K562 (cell line): Measurements from ENCODE around the gene WDPCP. TPM values are rescaled to one million over a fixed set of nuclear protein-coding genes. Genes with fewer than 3 reads are reported as not detected.
"Not testable (repeated sequence)": the region's sequence is repeated elsewhere in the genome, so short reads cannot be mapped to it uniquely, and the experiment has no call there.

ENCODE experiments used
- ATAC-seq: fragments of 200-7000 bp; cut with Tn5 transposase; 3 replicates; pipeline ENCODE4 v1.9.1; 2020; ENCODE audit warnings: moderate library complexity
- BruUV-seq: library from RNA; stranded (reverse); fragments of 400-500 nt; replicated peaks from 2 replicates; lab custom pipeline; 2021; lab: Mats Ljungman, UMichigan
- CTCF ChIA-PET: fragments of 300-600 bp; formaldehyde crosslinking; extraction: SDS; loops from one replicate; lab custom pipeline; 2021; ENCODE audit warnings: low intra/inter-chr PET ratio; lab: Yijun Ruan, JAX
- POLR2A ChIA-PET: fragments of 300-600, 350-650 bp; sonication (Branson Sonifier 250); formaldehyde crosslinking; extraction: SDS; loops from one replicate; lab custom pipeline; 2021; ENCODE audit warnings: antibody characterized with exemption, inconsistent platforms; lab: Yijun Ruan, JAX
- DNase-seq, 4 experiments: peaks; one replicate each; pipeline versions ENCODE4 v3.0.0 to v3.0.0-alpha.2; 2011 to 2018; ENCODE audit warnings: low spot score in 3 of 4, mixed read lengths in 3 of 4; ENCODE audit errors: extremely low read depth in 1 of 4
- FAIRE-seq: peaks from 2 replicates; lab custom pipeline; 2011; peaks lifted over from hg19 to GRCh38; lab: Jason Lieb, UNC
- H2AFZ ChIP-seq: 2 replicates; pipeline ENCODE4 v1.6.0; 2011; ENCODE audit warnings: low read depth, low read length, control low read depth, inconsistent platforms
- H3K27ac ChIP-seq: fragments of 200-600 bp; 3 replicates; pipeline ENCODE4 v1.8.0; 2011; ENCODE audit warnings: low read depth, mild to moderate bottlenecking, control low read depth, inconsistent platforms, low read length, moderate library complexity, mixed read lengths; ENCODE audit errors: extremely low read depth
- H3K27me3 ChIP-seq, 2 experiments: fragments of 300-600 bp in 1 of 2; 2 replicates in 1 of 2; 3 replicates in 1 of 2; pipeline versions ENCODE4 v1.6.0 to v1.8.0; 2011; ENCODE audit warnings: inconsistent platforms in 2 of 2, low read length in 2 of 2, mild to moderate bottlenecking in 1 of 2, mixed read lengths in 1 of 2, moderate library complexity in 1 of 2; ENCODE audit not compliant: control insufficient read depth in 2 of 2, insufficient read depth in 2 of 2
- H3K36me3 ChIP-seq: fragments of 300-600 bp; 3 replicates; pipeline ENCODE4 v1.8.0; 2011; ENCODE audit warnings: mild to moderate bottlenecking, low read length, inconsistent platforms; ENCODE audit not compliant: control insufficient read depth, insufficient read depth
- H3K4me1 ChIP-seq, 2 experiments: fragments of 200-600 bp in 1 of 2; replicated peaks in 1 of 2; 2 replicates in 1 of 2; 3 replicates in 1 of 2; pipeline versions ENCODE4 v1.5.1 to v1.8.0; 2011; ENCODE audit warnings: inconsistent platforms in 2 of 2, low read length in 2 of 2, mild to moderate bottlenecking in 1 of 2, mixed read lengths in 1 of 2, moderate library complexity in 1 of 2; ENCODE audit not compliant: control insufficient read depth in 2 of 2, insufficient read depth in 2 of 2
- H3K4me2 ChIP-seq: 2 replicates; pipeline ENCODE4 v1.6.1; 2011; ENCODE audit warnings: low read length, control low read depth, inconsistent platforms, mixed read lengths; ENCODE audit not compliant: insufficient read depth
- H3K4me3 ChIP-seq: fragments of 200-600 bp; sonication (generic), shearing (Covaris generic); 2 replicates; pipeline ENCODE4 v1.5.1; 2016; ENCODE audit warnings: control low read depth, inconsistent platforms
- H3K79me2 ChIP-seq: fragments of 200-600 bp; 3 replicates; pipeline ENCODE4 v1.8.0; 2011; ENCODE audit warnings: low read length, inconsistent platforms; ENCODE audit not compliant: control insufficient read depth, insufficient read depth
- H3K9ac ChIP-seq, 2 experiments: 2 replicates each; pipeline versions ENCODE4 v1.6.0 to v1.6.1; 2011; ENCODE audit warnings: low read depth in 2 of 2, low read length in 2 of 2, control low read depth in 1 of 2, inconsistent platforms in 1 of 2, mild to moderate bottlenecking in 1 of 2, mixed read lengths in 1 of 2; ENCODE audit not compliant: insufficient read depth in 1 of 2
- H3K9me1 ChIP-seq: one replicate; pipeline ENCODE4 v1.6.0; 2011; ENCODE audit warnings: inconsistent platforms, mild to moderate bottlenecking, low read length, moderate library complexity; ENCODE audit not compliant: control insufficient read depth, insufficient read depth
- H3K9me3 ChIP-seq: replicated peaks from 2 replicates; pipeline ENCODE4 v1.5.1; 2011; ENCODE audit warnings: low read depth, low read length, inconsistent platforms; ENCODE audit not compliant: control insufficient read depth, insufficient read depth
- H4K20me1 ChIP-seq: replicated peaks from 2 replicates; pipeline ENCODE4 v1.6.1; 2011; ENCODE audit warnings: low read length, inconsistent platforms, mixed read lengths; ENCODE audit not compliant: control insufficient read depth, insufficient read depth
- DMBX1 ChIP-seq: fragments of 250-450 bp; sonication (Bioruptor Pico); IDR thresholded peaks from 2 replicates; pipeline ENCODE4 v1.8.0; 2022; ENCODE audit warnings: inconsistent platforms, mild to moderate bottlenecking, moderate library complexity, borderline replicate concordance
- HDAC3 ChIP-seq: fragments of 450-650 bp; IDR thresholded peaks from 2 replicates; pipeline ENCODE4 v1.6.1; 2018; ENCODE audit warnings: borderline replicate concordance, mild to moderate bottlenecking, moderate library complexity; ENCODE audit not compliant: partially characterized antibody
- NCOA2 ChIP-seq, 2 experiments: fragments of 450-650 bp; IDR thresholded peaks; 2 replicates each; pipeline ENCODE4 v1.6.1; 2018; ENCODE audit warnings: mild to moderate bottlenecking in 2 of 2, moderate library complexity in 1 of 2; ENCODE audit not compliant: partially characterized antibody in 2 of 2
- OTX1 ChIP-seq: fragments of 450-650 bp; formaldehyde crosslinking; IDR thresholded peaks from 2 replicates; pipeline ENCODE4 v1.4.0; 2022; ENCODE audit warnings: mild to moderate bottlenecking
- ZSCAN29 ChIP-seq: fragments of 450-650 bp; IDR thresholded peaks from 2 replicates; pipeline ENCODE4 v1.6.1; 2017
- WGBS: fragments of 100-300 bp; shearing (Covaris generic); methylation state at CpG from one replicate; pipeline ENCODE4 v1.1.6; 2016; ENCODE audit warnings: low coverage, mixed read lengths; ENCODE audit not compliant: insufficient coverage; ENCODE audit errors: missing lambda C conversion rate; 5-methylcytosine and 5-hydroxymethylcytosine counted together
- in situ Hi-C: fragments of 300-500 bp; cut with MboI; formaldehyde crosslinking; loops from 4 replicates; pipeline ENCODE4 v1.15.0; 2018; ENCODE audit warnings: inconsistent platforms, mixed read lengths
- intact Hi-C: fragments of 100-400 bp; cut with micrococcal nuclease; formaldehyde crosslinking; loops from 2 replicates; pipeline ENCODE4 v1.14.2; 2022
- polyA plus RNA-seq, 8 experiments: library from polyadenylated mRNA; depleted of rRNA in 4 of 8; stranded (reverse) in 5 of 8; unstranded in 3 of 8; fragments of >200 nt; fragmentation: Nextera tagmentation in 2 of 8; fragmentation: Illumina TruSeq in 1 of 8; extraction: Ambion mirVana in 2 of 8; extraction: Trizol in 1 of 8; gene quantifications; 2 replicates each; pipeline versions ENCODE4 v1.2.1 to v1.2.3, GENCODE V29; 2011 to 2014; ENCODE audit warnings: inconsistent platforms in 1 of 8, missing spikeins in 1 of 8
- total RNA-seq, 7 experiments: library from RNA; depleted of rRNA in 6 of 7; stranded (reverse); fragments of >200 nt in 6 of 7; fragmentation: Illumina TruSeq in 2 of 7; extraction: Trizol in 2 of 7; gene quantifications; 2 replicates each; pipeline versions ENCODE4 v1.2.1 to v1.2.3, GENCODE V29; 2011 to 2021; ENCODE audit warnings: low replicate concordance in 1 of 7
- TF ChIP-seq, protein P1 (sequence below): conservative IDR thresholded peaks from 2 replicates; pipeline ENCODE4 v1.6.1; 2011; ENCODE audit warnings: low read depth, mild to moderate bottlenecking, low read length; ENCODE audit not compliant: control insufficient read depth

WDPCP gene
- total and polyA plus RNA-seq, 9 of the 15 experiments (the other 6 are each of a cell fraction or from before 2014, with no cell fraction given): 1.4 to 6.4 (median 5.5) TPM

DNA sequence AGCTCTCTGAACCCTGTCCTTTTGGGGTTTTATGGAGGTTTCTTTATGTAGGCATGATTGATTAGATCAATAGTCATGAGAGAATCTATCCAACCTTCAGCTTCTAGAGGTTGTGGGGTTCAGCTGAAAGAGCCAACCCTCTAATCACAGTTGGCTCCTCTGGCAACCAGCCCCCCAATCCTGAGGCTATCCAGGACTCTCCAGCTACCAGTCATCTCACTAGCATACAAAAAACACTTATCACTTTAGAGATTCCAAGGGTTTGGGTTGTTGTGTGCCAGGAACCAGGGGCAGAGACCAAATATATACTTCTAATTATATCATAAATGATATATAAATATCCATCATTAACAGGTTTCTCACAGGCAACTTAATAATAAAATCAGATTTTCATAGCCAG lies 11.7 kb downstream of the WDPCP start:
- TF ChIP-seq OTX1 (CRISPR knock-in tag): no peak
- TF ChIP-seq, protein P1, sequence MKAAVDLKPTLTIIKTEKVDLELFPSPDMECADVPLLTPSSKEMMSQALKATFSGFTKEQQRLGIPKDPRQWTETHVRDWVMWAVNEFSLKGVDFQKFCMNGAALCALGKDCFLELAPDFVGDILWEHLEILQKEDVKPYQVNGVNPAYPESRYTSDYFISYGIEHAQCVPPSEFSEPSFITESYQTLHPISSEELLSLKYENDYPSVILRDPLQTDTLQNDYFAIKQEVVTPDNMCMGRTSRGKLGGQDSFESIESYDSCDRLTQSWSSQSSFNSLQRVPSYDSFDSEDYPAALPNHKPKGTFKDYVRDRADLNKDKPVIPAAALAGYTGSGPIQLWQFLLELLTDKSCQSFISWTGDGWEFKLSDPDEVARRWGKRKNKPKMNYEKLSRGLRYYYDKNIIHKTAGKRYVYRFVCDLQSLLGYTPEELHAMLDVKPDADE: no peak
- no peak for TF ChIP-seq DMBX1
- TF ChIP-seq HDAC3: no peak
- TF ChIP-seq NCOA2 (IDR thresholded peaks at IDR 0.05; ENCODE audit: partially characterized antibody in 2 of 2): no peak
- TF ChIP-seq ZSCAN29: no peak

DNA sequence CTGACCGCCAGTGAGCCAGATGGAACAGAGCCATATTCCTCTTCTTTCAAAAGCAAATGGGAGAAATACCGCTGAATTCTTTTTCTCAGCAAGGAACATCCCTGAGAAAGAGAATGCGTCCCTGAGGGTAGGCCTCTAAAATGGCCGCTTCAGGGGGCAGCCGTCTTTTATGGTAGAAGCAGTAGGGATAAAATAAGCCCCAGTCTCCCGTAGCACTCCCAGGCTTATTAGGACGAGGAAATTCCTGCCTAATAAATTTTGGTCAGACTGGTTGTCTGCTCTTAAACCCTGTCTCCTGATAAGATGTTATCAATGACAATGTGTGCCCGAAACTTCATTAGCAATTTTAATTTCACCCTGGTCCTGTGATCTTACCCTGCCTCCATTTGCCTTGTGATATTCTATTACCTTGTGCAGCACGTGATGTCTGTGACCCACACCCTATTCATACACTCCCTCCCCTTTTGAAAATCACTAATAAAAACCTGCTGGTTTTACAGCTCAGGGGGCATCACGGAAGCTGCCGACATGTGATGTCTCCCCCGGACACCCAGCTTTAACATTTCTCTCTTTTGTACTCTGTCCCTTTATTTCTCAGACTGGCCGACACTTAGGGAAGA lies 14.4 kb downstream of the WDPCP start:
- CTCF ChIA-PET, DNase-seq, H3K9ac ChIP-seq, in situ Hi-C loops, H3K27ac ChIP-seq, H3K36me3 ChIP-seq, ATAC-seq, BruUV-seq, H3K4me1 ChIP-seq, H3K4me3 ChIP-seq, intact Hi-C loops, FAIRE-seq, H3K79me2 ChIP-seq, H2AFZ ChIP-seq, H4K20me1 ChIP-seq, H3K9me3 ChIP-seq, H3K9me1 ChIP-seq, H3K4me2 ChIP-seq, H3K27me3 ChIP-seq: not testable (repeated sequence)
- 48% methylated on average over 13 of the region's 13 CpGs for WGBS
- POLR2A ChIA-PET: interaction anchor here (0.6 kb wide), 1 partner anchor 15 kb away, joined by 3 read pairs; the partner anchor contains the start of gene MDH1

More for the DNA sequence above, 11.7 kb downstream of the WDPCP start:
- no peak for DNase-seq
- no peaks in the 10 kb centered on the region; a peak in 2 of 5 replicates for H3K4me1 ChIP-seq
- H3K27me3 ChIP-seq: no peaks in the 10 kb centered on the region
- no peak overlapping the region for H3K4me2 ChIP-seq
- no peak overlapping the region for H3K27ac ChIP-seq
- no peaks in the 10 kb centered on the region for H3K36me3 ChIP-seq
- H3K79me2 ChIP-seq: no peaks in the 10 kb centered on the region; the same call in 2 of the 3 replicates
- in situ Hi-C loops: no loop called here
- no peak overlapping the region for H2AFZ ChIP-seq
- CTCF ChIA-PET: no interaction called here
- no peak for FAIRE-seq
- H4K20me1 ChIP-seq: no peaks in the 10 kb centered on the region
- no peak overlapping the region for H3K4me3 ChIP-seq
- POLR2A ChIA-PET: interaction anchor here (0.9 kb wide), 1 partner anchor 9 kb away, joined by 4 read pairs; no protein-coding TSS in a partner anchor
- intact Hi-C loops: no loop called here
- H3K9me1 ChIP-seq: no peaks in the 10 kb centered on the region
- no peaks in the 10 kb centered on the region for H3K9me3 ChIP-seq
- no TSS peak for BruUV-seq
- no peak overlapping the region for H3K9ac ChIP-seq
- ATAC-seq: no peak

DNA sequence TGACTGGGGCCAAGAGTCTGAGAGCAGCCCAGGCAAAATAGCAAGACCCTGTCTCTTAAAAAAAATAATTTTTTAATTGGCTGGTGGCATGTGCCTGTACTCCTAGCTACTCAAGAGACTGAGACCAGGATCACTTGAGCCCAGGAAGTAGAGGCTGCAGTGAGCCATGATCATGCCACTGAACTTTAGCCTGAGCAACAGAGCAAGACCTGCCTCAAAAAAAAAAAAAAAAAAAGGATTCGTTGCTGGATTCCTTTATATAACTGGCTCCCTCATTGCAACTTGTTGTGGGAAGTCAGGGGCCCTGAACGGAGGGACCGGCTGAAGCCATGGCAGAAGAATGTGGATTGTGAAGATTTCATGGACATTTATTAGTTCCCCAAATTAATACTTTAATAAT lies 15.3 kb downstream of the WDPCP start:
- FAIRE-seq, H3K9me3 ChIP-seq, H3K79me2 ChIP-seq, H3K4me2 ChIP-seq, H4K20me1 ChIP-seq, H3K27ac ChIP-seq, H2AFZ ChIP-seq, H3K9me1 ChIP-seq, ATAC-seq, DNase-seq, in situ Hi-C loops, H3K4me1 ChIP-seq, BruUV-seq, H3K9ac ChIP-seq, H3K27me3 ChIP-seq, H3K4me3 ChIP-seq, intact Hi-C loops, CTCF ChIA-PET, H3K36me3 ChIP-seq: not testable (repeated sequence)
- POLR2A ChIA-PET: interaction anchor here (0.6 kb wide), 1 partner anchor 1381 kb away, joined by 4 read pairs; no protein-coding TSS in a partner anchor
- 83% methylated on average over 2 of the region's 3 CpGs for WGBS
